GM18502 (cell line): ENCODE results near the gene GTF2F2.
A peak's percentile ranks its signal among the peaks of the same experiment; 100 is the strongest.

Experiments used
- ATAC-seq: cut with Tn5 transposase; IDR thresholded peaks from one replicate; pipeline ENCODE4 v1.9.1; 2021; ENCODE audit warnings: mild to moderate bottlenecking; ENCODE audit not compliant: unreplicated experiment, poor library complexity

The GTF2F2 gene

DNA sequence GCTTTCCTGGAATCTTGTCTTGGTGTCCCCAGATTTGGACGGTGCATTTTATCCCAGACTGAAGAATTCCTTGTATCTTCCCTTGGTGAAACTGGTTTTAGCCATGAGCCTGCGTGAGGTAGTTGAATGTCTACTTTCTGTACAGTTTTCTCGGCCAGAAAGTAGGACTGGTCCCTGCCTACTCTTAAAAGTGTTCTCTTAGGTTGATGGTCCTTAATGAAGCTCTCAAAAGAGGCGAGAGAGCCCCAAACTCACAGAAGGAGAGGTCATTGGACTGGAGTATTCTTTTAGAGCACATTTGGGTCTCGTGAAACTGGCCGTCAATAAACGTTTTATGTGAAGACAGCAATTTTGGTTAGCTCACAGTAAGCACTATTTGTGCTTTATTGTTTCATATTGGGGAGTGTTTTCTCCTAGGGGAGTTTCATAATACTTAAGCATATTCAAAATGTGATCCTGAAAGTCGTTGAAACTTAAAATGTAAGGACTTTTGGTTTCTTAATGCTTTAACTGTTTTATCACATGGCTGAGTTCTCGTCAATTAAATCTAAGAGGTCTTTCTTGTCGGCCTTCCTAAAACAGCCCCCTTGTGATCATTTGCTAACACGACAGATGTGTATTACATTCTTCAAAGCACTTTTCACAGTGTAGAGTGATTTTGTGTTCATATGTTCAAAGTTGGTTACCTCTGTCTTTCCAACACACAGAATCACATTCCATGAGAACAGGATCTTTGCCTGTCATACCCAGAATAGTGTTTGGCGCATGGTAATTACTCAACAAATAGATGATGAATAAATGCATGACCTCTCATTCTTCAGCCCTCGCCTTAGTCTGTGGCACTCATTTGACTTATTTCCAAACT is 889 bp downstream of the GTF2F2 start:
- no peak for ATAC-seq

DNA sequence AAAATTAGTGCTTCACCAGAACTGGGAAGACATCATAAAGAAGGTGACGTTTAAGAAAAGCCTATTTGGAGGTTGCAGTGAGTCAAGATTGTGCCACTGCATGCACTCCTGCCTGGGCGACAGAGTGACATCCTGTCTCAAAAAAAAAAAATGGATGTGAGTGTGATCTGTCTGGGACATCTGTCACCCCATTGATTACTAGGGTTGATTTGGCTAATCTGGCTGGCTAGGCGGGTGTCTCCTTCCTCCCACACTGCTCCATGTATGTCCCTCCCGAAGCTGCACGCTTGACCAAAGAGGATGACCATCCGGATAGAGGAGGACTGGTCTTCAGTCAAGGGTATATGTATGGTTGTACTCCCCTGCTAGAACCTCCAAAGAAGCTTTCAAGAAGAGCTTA is 2.6 kb downstream of the GTF2F2 start:
- ATAC-seq: no peak

- ATAC-seq: peak; percentile 92
Observed at GRCh38 chr13:45132369-45133064, 12.2 kb downstream of the GTF2F2 start.

GRCh38 chr13:45133396-45134118 is 13.2 kb downstream of the GTF2F2 start:
- ATAC-seq: no peak

GRCh38 chr13:45136741-45137504 is 16.6 kb downstream of the GTF2F2 start:
- ATAC-seq: no peak

GRCh38 chr13:45137526-45137925 is 17.2 kb downstream of the GTF2F2 start:
- no peak for ATAC-seq

DNA sequence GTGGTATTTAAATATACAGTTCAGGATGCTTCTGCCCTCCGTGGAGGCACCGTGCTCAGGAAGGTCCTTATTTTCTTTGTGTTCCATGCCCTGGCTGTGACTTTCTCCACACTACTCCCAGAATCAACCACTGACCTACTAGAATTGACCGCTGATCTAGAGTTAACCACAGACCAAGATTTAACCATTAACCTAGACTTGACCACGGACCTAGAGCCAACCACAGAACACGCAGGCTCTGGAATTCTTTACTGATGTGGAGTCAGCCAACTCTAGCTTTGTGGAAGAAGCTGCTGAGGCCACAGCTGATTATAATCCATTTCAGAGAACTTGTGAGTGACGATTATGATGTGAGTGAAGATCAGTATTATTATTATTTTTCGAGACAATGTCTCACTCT is 18.0 kb downstream of the GTF2F2 start:
- no peak for ATAC-seq

DNA sequence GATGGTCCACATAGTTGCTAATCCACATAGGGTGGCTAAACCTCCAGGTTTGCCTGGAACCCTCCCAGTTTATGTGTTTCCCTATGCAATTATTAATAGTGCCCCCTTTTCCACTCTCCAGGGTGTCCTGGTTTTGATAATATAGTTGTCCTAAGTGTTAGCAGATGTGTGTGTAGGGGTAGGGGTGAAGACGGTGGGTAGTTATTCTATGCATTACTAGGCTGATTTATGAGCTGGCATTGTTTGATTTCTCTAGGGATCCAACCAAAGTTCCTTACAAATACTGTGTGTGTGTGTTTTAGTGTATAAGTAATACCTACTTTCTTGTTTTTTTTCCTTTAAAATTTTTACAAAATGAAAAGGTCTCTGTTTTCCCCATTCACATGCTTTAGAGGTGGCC is 21.1 kb downstream of the GTF2F2 start:
- ATAC-seq: no peak

DNA sequence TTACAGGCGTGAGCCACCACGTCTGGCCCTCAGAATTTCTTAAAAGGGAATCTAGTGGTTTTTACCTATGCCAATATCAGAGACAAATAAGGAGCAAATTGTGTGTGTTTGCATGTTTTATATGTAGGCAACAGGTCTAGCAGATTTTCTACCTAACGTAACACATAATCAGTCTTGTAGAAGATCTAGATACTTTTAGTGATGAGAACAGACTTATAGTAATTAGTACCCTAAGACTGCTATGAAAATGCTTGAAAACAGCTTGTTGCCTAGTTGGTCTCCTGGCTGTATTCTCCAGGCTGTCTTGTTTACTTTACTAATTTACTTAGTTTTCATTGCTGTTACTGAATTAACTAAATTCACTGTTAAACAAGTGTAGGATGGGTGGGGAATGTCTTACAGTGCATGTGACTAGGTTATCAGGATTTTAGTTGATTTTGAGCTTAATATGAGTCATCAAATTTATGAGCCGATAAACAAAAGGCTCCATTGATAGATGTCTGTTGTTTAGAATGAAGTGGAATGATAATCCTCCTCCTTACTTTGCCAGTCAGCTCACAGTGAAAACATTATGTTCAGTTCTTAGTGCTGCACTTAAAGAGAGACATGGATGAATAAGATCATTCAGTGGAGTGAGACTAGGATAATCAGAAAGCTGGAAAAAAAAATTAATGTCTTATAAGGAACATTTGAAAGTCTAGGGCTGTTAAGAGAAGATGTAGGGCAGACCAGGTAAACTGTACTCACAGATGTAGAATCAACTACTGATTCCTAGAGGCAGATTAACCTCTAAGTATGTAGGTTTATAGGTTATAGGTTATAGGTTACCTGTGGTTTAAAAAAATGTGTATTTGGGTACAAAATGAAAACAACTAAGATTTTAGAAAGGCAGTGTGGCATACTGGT is 22.4 kb downstream of the GTF2F2 start:
- no peak for ATAC-seq

GRCh38 chr13:45143346-45143751 is 23.0 kb downstream of the GTF2F2 start:
- ATAC-seq: no peak

- no peak for ATAC-seq
Observed at GRCh38 chr13:45149964-45150363, 29.7 kb downstream of the GTF2F2 start.

- no peak for ATAC-seq
Observed at GRCh38 chr13:45156565-45157361, 36.5 kb downstream of the GTF2F2 start.

DNA sequence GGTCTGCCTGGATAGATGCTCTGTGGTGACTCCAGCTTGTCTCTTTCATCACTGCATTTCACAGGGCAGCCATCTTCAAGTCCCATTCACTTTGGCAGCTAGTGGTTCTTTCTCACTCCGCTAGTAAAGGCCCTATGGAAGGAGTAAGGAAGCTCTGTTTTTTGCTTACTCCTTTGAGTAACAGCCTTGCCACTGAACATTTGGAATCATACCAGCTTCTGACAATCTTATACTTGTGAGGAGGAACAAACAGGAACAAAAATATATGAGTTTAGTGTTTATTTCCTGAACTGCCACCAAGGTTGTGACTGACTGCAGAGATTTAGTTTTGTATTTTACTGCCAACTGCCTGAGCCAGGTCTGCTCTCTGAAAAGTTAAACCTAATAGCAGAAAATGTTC is 41.9 kb downstream of the GTF2F2 start:
- ATAC-seq: no peak

GRCh38 chr13:45162821-45163220 is 42.5 kb downstream of the GTF2F2 start:
- ATAC-seq: no peak

GRCh38 chr13:45166858-45167257 is 46.5 kb downstream of the GTF2F2 start:
- no peak for ATAC-seq

- no peak for ATAC-seq
Observed at GRCh38 chr13:45167611-45168554, 47.6 kb downstream of the GTF2F2 start.

DNA sequence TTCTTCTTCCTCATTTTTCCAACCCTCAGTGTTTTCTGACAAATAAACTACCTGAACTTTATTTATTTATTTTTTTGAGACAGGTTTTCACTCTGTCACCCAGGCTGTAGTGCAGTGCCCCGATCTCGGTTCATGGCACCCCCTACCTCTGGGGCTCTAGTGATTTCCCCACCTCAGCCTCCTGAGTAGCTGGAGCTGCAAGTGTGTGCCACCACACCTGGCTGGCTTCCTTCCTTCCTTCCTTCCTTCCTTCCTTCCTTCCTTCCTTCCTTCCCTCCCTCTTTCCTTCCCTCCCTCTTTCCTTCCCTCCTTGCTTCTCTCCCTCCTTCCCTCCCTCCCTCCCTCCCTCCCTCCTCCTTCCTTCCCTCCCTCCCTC is 48.2 kb downstream of the GTF2F2 start:
- no peak for ATAC-seq

- no peak for ATAC-seq
Observed at GRCh38 chr13:45174478-45174877, 54.2 kb downstream of the GTF2F2 start.
